ENCODE data around the gene RBCK1.
"Not testable (repeated sequence)": the region's sequence is repeated elsewhere in the genome, so short reads cannot be mapped to it uniquely, and the experiment has no call there.

Gene RBCK1

DNA sequence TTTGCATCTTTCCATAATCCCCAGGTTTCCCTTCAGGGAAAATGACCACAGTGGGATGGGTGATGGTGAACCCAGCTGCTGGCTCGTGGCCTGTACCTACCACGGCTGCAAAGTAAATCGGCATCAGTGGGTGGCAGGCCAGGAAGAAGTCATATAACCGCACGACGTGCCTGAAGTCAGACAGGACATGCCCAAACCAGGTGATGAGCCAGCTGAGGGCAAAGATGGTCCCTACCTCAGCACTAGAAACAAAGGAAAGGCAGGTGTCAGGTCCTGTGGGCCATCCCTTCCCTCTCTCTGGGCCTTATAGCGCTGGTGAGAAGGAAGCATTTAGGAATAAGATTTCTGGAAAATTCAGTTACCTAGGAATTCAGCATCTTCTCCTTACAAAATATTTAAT lies 32.0 kb downstream of the RBCK1 start:
- no peak for DNase-seq

DNA sequence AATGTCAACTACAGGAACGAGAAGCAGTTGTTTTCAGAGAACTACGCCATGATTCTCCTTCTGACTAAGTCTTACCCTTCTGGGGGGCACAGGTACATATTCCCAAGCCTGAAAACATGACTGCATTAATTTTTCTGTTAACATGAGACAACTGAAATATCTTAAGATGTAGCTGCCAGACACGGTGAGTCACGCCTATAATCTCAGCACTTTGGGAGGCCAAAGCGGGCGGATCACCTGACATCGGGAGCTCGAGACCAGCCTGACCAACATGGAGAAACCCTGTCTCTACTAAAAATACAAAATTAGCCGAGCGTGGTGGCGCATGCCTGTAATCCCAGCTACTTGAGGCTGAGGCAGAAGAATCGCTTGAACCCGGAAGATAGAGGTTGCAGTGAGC lies 32.5 kb downstream of the RBCK1 start:
- DNase-seq = no peak

DNA sequence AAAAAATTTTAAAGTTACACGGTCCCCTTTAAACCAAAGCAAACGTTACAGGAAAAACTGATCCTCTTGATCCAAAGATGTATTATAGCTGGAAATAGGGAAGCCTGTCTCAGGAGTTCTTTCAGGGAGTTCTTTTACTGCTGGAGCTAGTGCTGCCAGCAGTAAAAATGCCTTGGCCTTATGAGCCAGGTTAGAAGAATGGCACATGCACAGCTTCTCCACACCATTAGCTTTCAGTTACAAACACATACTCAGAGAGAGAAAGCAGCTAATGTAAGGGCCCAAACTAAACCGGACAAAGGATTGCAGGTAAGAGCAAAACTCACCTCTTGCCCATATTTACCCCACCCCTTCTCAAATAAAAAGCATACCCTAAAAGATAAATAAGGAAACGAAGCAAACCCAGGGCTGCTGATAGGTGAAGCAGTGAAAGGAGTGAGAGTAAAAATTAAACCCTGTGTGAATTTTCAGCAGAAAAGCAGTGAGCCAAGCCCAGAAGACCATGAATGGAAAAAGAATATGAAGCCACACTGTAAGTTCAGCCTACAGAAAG lies 35.2 kb downstream of the RBCK1 start:
- DNase-seq = no peak

DNA sequence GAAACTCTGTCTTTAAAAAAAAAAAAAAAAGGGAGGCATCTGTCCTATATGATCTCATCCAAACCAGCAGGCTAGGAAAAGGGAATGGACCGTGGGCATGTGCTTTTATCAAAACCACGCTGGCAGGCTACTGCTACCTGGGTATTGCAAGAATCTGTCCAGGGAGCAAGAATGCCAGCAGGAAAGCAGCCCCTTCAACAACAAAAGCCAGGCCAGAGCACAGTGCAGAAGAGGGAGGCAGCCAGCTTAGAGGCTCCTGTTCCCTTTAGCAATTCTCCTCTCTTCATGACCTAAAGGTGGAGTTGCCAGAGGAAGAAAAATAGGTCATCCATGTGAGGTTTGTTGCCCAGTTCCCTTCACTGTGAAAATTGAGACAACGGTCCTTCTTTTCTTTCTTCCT lies 36.0 kb downstream of the RBCK1 start:
- no peak for DNase-seq

DNA sequence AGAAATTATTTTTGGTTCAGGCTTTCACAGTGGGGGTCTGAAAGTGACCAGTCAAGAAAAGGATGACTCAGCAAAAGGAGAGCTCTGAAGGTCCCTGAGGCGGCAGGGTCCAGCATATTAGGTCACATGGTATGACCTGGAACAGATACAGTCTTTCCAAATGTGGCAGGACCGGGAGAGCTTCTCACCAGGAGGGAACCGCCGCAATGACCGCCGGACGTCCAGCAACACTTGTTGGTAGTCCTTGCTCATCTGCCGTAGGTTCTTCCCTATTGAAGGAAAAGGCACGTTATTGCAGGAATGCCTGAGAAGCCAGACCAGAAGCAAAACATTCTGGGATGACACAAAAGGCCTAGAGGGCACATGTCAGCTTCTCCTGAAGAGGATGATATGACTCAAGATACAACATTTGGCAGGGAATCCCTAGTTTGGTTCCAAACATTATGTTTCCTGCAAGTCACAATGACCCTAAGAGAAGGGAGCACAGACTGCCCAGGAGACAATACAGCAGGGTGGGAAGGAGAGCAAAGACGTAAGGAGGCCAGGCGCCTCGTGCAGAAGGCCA lies 36.8 kb downstream of the RBCK1 start:
- DNase-seq = no peak

DNA sequence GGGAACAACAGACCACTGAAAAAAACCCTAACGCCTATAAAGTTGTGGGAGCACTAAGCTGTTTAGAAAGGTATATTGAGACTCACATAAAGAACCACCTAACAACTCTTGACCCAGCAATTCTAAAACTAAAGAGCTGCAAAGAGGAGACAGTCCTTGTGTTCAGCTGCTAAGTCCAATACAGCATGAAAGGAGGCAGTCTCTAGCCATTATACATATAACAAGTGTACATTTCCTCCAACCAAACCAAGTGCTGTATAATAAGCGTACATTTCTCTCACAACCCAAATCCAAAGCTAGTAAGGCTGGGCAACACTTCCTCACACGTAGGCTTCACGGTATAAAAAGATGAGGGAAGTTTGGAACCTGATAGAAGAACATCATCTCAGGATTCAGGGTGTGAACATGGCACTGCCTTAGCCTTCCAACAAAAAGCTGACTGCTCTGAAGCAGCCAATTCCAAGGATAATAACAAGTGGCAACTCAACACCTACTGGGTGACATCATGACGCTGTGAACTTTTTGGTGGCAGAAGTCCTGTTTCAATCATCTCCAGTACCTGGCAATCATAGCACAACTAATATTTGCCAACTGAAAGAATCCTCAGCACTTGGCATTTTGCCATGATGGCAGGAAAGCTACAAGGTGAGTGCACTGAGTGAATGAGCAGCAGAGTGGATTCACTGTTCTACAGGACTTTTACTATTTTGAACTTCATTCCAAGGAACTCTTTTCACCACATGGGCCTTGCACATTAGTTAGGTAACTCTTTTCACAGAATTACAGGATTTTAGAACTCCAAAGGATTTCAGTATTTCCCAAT lies 37.6 kb downstream of the RBCK1 start:
- DNase-seq = no peak

DNA sequence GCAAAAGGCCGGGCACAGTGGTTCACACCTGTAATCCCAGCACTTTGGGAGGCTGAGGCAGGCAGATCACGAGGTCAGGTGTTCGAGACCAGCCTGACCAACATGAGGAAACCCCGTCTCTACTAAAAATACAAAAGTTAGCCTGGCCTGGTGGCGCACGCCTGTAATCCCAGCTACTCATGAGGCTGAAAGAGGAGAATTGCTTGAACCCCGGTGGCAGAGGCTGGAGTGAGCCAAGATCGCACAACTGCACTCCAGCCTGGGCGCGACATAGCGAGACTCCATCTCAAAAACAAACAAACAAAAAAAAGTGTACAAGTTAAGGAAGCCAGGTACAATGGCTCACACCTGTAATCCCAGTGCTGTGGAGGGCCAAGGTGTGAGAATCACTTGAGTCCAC lies 43.9 kb downstream of the RBCK1 start:
- not testable (repeated sequence) for DNase-seq

DNA sequence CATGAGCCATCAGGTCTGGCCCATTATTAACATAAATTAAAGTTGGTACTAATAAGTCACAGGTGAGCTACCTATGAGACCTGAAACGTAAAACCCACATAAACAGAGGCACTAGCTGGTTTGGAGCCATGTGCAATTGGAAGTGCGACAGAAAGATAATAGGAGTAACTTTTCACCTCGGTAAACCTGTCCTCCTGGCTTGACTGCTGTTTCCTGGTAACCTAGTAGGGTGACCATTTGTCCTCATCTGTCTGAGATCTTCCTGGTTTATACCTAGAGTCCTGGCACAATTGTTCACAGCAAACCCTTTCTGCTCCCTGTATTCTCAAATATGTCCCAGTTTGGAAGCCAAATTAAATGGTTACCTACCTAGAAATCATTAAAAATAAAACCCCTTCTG lies 46.9 kb downstream of the RBCK1 start:
- DNase-seq = no peak

DNA sequence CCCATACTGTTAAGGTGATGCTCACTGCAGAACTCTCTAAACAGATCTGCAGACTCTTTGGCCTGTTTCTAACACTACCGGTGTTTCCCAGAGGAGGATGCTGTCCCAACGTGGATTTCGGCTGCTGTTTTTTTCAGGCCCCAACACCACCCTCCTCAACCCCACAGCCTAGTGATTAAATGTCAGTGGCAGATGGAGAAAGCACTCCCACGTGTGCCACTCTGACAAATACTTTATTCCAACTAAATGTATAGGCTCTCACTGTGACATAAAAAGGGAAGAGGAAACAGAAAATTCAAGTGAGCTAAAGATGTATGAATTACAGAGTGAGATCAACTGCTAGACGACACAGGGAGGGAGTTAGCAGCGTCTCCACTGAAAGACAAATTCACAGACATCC lies 50.7 kb downstream of the RBCK1 start:
- DNase-seq = no peak

DNA sequence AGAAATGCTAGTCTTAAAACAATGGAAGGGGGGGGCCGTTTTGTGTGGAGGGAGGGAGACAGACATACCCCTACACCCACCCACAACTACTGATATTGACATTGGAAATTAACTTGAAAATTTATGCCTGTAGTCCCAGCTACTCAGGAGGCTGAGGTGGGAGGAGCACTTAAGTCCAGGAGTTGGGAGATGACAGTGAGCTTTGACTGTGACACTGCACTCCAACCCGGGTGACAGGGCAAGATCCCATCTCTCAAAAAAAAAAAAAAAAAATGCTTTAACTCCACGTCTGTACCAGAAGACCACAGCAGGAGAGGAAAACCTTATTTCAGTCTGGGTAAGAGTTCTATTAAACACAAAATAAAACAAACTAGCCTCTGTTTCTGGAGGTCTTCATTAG lies 52.1 kb downstream of the RBCK1 start:
- no peak for DNase-seq

DNA sequence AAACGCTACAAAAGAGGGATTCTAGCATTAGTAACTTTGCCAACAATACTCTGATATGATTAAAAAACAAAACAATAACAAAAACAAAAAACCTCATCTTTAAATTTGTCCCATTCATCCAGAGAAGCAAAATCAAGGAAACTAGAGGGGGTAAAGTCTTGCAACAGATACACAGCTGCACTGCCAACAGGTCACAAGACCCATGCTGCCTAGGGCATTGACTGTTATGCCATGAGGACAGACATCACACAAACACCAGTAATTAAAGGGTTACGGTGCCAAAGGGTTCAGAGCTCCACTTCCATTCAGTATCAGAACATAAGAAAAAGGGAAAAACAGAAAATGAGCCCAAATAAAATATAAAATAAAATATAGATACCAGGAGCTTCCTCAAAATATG lies 52.6 kb downstream of the RBCK1 start:
- DNase-seq = no peak

DNA sequence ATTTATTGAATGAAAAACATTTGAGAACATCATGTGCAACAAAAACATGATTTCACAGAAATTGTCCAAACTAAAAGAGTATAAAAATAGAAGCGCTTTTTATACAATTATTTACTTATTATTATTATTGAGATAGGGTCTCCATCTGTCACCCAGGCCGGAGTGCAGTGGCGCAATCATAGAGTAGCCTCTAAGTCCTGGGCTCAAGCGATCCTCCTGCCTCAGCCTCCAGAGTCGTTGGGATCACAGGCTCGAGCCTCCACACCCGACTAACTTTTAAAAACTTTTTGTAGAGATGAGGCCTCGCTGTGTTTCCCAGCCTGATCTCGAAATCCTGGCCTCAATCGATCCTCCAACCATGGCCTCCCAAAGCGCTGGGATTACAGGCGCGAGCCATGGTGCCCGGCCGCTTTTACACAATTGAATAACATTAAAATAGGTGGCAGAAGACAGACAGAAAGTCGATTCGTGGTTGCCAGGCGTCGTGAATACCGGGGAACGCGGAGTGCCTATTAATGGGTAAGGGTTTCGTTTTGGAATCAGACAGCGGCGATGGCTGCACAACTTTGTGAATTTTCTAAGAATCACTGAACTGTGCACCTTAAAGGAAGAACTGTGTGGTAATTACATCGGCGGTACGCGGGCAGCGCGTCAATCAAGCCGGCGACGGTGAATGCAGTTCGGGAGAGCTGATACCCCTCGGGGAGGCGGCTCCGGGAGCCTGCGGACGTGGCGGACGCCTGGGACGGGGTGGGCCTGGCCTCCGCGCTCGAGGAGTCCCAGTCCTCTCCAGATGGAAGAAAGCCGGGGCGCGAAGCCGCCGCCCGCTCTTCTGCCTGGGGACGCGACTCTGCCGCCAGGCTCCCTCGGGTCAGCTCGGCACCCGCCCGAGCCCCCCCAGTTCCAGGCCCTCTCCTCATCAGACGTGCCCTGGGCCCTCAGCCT lies 53.4 kb downstream of the RBCK1 start:
- DNase-seq = peak; percentile 24

DNA sequence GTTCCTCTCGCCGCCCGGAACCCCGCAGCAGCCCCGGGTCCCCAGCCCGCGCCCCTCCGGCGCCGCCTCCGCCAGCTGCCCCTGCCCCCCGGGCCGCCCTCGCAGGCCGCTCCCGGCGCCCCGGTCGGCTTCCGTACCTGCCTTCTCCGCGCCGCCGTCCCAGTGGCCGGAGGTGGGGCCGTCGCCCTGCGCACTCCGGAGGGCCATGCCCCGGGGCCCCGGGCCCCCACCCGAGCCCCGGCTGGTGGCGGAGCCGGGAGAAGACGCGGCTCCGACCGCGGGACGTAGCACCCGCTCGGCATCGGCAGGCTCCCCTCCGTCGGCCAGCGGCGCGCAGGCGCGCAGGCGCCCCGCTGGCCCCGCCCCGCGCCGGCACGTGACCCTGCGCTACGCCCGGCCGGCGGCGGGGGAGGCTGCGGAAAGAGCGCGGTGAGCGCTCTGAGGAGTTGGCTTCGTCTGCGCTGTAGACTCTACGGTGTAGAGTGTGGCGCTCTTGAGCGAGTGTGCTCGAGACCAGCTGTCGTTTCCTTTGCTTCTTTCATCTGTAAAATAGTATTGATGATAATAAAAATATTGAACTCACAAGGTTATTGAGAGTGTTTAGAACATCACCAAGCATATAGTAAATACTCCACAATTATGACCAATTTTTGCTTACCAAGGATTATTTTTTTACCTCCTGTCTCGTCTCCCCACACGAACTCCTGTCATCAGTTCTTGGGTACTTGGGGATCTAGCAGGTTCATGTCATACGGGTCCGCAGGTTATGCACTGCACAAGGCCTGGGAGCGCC lies 54.3 kb downstream of the RBCK1 start, which contains the start of gene TBC1D20:
Gene TBC1D20, minus strand, starts transcription at position 335 of the 793 bp plus-strand sequence. Its CDS starts 128 bp downstream, at position 207.
- peak; percentile 86 for DNase-seq

DNA sequence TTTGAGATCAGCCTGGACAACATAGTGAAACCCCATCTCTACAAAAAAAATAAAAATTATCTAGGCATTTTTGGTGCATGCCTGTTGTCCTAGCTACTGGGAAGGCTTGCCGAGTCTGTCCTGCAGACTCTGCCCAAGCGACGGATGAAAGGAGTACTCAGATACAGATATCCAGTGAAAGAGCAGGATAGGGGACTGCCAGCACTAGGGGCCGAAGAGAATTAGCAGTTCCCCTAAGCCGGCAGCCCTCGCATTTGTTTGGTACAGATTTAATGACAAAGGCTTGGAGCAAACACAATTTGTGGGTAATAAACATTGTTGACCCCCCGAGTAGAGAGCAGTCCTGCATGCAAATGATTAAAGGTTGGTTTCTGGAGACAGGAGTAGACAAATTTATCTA lies 59.7 kb downstream of the RBCK1 start:
- no peak for DNase-seq

DNA sequence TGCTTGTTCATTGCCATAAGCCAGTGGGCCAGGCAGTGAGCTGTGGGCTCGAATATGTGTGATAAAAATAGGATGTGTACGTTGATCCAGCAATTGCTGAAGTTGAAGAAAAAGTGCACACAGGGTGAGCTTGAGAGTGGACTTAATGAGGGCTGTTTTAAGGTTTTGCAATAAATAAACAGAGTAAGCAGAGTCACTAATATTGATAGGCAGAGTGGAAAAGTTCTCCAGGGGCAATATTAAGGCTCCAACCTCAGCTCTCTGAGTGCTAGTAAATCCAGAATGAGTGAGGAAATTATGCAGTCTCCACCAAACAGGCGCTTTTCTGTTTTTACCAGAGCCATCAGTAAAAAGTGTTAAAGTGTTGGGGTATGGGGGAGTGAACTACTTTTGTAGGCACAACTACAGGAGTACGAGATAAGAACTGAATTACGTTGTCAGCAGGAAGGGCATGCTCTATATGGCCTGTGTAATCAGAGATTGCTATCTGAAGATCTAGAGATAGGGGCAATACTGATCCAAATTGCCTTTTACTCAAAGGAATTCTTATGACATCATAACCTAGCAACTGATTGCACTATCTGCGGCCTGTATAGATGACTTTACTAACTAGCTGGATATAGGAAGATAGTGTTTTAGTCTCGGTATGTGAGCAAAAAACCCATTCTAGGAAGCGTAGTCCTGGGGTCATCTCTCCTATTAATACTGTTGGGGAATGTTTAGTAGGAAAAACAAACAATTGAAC lies 61.8 kb downstream of the RBCK1 start:
- no peak for DNase-seq

DNA sequence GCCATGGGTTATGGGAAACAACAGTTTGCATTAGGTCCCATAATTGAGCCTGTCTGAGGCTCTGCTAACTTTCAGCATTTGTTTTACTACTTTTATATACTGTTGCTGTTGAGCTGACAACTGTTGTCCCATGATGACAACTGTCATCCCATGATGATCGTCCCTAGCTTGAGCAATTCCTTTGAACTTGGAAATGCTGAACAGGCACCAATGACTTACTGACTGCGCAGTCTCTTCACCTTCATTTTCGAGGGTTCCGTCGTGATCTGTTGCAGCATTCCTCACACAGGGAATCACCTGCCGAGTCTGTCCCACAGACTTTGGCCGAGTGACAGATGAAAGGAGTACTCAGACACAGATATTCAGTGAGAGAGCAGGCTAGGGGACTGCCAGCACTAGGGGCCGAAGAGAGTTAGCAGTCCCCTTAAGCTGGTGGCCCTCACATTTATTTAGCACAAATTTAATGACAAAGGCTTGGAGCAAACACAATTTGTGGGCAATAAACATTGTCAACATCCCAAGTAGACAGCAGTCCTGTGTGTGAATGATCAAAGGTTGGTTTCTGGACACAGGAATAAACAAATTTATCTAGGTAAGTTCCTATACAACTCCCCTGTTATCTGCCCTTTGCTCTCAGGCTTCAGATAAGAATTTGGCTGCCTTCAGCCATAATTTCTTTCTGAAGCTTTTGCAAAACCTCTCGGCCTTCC lies 64.2 kb downstream of the RBCK1 start:
- no peak for DNase-seq

DNA sequence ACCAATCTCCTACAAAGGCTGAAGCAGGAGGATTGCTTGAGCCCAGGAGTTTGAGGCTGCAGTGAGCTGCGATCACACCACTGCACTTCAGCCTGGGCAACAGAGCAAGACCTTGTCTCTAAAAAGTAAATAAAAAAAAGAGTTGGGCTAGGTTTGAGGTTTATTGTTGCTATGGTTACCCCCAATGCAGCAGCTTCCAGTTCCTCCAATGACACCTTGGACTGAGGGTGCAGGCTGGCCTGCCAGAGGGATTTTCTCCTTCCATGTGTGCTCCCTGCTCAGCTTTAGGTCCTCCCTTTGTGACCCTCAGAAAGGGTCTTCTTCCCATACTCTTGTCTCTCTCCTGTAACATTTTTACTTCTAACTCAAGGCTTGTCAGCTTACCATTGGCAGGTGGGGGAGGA lies 64.8 kb downstream of the RBCK1 start:
- DNase-seq = no peak

DNA sequence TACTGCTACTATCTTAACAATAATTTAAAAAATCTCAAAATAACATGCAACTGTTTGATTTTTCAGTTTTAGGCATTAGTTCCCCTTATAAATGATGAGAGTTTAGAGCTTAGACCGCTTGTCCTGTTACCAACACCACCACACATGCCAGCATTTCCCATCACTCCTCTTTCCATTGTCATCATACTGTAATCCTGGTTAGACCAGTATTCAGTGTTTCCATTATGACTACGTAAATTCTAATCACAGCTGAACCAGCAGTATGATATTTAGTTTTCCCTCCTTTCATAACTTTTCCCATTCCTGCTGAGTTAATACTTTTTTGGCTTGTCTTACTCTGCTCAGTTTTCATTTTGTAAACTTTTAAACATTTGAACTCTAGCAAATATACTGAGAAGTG lies 66.5 kb downstream of the RBCK1 start:
- no peak for DNase-seq

DNA sequence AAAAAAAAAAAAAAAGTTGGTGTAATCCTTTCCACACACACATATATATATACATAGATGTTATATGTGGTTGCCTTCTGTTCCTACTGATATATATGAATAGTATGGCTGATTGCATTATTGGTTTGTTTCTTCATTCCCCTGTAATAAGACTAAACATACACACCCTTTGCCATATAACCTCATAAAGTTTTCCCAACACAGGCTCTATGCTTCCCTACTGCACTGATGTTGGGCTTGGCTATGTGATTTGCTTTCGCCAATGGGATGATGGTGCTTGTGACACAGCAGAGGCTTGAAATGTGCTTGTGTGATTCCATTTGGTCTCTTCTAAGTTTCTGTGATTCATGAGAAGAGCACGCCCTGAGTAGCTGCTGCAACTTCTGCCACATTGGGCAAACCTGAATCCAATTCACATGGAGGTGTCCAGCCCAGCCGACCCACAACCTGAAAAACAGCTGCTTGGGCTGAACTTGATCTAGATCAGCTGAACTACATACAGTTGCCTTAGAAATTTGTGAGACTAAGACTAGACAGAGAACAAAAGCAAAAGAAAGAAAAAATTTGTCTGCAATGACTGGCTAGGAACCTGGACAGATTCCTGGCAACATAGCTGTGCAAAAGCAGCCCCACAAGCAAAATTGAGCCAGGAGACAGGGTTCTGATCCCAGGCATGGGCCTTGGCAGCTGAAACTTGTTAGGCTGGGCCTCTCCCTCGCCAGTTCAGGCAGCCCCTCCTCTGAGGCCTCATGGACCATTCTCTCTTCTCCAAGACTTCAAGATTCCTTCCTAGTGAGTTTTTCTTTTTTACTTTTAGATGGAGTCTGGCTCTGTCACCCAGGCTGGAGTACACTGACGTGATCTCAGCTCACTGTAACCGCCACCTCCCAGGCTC lies 67.6 kb downstream of the RBCK1 start:
- DNase-seq = no peak
